ENCODE measurements around the gene PKD2.

Gene PKD2

GRCh38 chr4:88027611-88028608, 20.5 kb downstream of the PKD2 start:
- peak in 1 of 5 donors; percentile 11 for DNase-seq

- no peak for DNase-seq
Observed at GRCh38 chr4:88028946-88029345, 21.5 kb downstream of the PKD2 start.

GRCh38 chr4:88029556-88029955, 22.1 kb downstream of the PKD2 start:
- no peak for DNase-seq

GRCh38 chr4:88030565-88031310, 23.3 kb downstream of the PKD2 start:
- DNase-seq = no peak

- DNase-seq = peak in 3 of 5 donors; percentile 17 to 50 (median 20)
Observed at GRCh38 chr4:88033309-88033708, 25.9 kb downstream of the PKD2 start.

- DNase-seq = no peak
Observed at GRCh38 chr4:88035292-88035691, 27.9 kb downstream of the PKD2 start.

GRCh38 chr4:88037447-88037846, 30.0 kb downstream of the PKD2 start:
- no peak for DNase-seq

- DNase-seq = no peak
Observed at GRCh38 chr4:88037936-88038335, 30.5 kb downstream of the PKD2 start.

GRCh38 chr4:88040707-88041106, 33.3 kb downstream of the PKD2 start:
- DNase-seq = no peak

- no peak for DNase-seq
Observed at GRCh38 chr4:88041626-88042025, 34.2 kb downstream of the PKD2 start.

GRCh38 chr4:88043001-88043400, 35.6 kb downstream of the PKD2 start:
- no peak for DNase-seq

GRCh38 chr4:88043586-88044340, 36.3 kb downstream of the PKD2 start:
- no peak for DNase-seq

- no peak for DNase-seq
Observed at GRCh38 chr4:88045021-88045420, 37.6 kb downstream of the PKD2 start.

GRCh38 chr4:88054229-88054628, 46.8 kb downstream of the PKD2 start:
- no peak for DNase-seq

GRCh38 chr4:88054901-88055300, 47.5 kb downstream of the PKD2 start:
- DNase-seq = peak in 1 of 5 donors; percentile 13

GRCh38 chr4:88058295-88058694, 50.9 kb downstream of the PKD2 start:
- no peak for DNase-seq

GRCh38 chr4:88059766-88060165, 52.3 kb downstream of the PKD2 start:
- no peak for DNase-seq

GRCh38 chr4:88060431-88060830, 53.0 kb downstream of the PKD2 start:
- DNase-seq = no peak

- no peak for DNase-seq
Observed at GRCh38 chr4:88062311-88062710, 54.9 kb downstream of the PKD2 start.

- no peak for DNase-seq
Observed at GRCh38 chr4:88062843-88063242, 55.4 kb downstream of the PKD2 start.

GRCh38 chr4:88063634-88064296, 56.3 kb downstream of the PKD2 start:
- no peak for DNase-seq

- DNase-seq = no peak
Observed at GRCh38 chr4:88064410-88064809, 57.0 kb downstream of the PKD2 start.

Data from T-helper 1 cell (primary cell).